RPMI8226 (cell line): ENCODE results near the gene PTPRG.

Experiments used
- DNase-seq: peaks from one replicate; pipeline ENCODE4 v3.0.0-alpha.2; 2015

PTPRG gene

GRCh38 chr3:61663356-61664104 is 102.2 kb downstream of the PTPRG start:
- no peak for DNase-seq

GRCh38 chr3:61664105-61664482 is 102.7 kb downstream of the PTPRG start:
- DNase-seq = no peak

- no peak for DNase-seq
Observed at GRCh38 chr3:61665121-61665520, 103.8 kb downstream of the PTPRG start.

GRCh38 chr3:61665987-61666386 is 104.6 kb downstream of the PTPRG start:
- DNase-seq = no peak

GRCh38 chr3:61666615-61667330 is 105.4 kb downstream of the PTPRG start:
- DNase-seq = no peak

- DNase-seq = no peak
Observed at GRCh38 chr3:61667383-61667782, 106.0 kb downstream of the PTPRG start.

GRCh38 chr3:61667814-61668213 is 106.4 kb downstream of the PTPRG start:
- no peak for DNase-seq

GRCh38 chr3:61668317-61668864 is 107.0 kb downstream of the PTPRG start:
- DNase-seq = peak; percentile 27

- no peak for DNase-seq
Observed at GRCh38 chr3:61669203-61669602, 107.8 kb downstream of the PTPRG start.

GRCh38 chr3:61669668-61670299 is 108.4 kb downstream of the PTPRG start:
- peak; percentile 88 for DNase-seq

- no peak for DNase-seq
Observed at GRCh38 chr3:61673651-61674050, 112.3 kb downstream of the PTPRG start.

GRCh38 chr3:61674596-61674995 is 113.2 kb downstream of the PTPRG start:
- no peak for DNase-seq

GRCh38 chr3:61679026-61679425 is 117.7 kb downstream of the PTPRG start:
- DNase-seq = no peak

- no peak for DNase-seq
Observed at GRCh38 chr3:61680617-61681016, 119.2 kb downstream of the PTPRG start.

GRCh38 chr3:61681636-61682035 is 120.3 kb downstream of the PTPRG start:
- no peak for DNase-seq

GRCh38 chr3:61682671-61683548 is 121.5 kb downstream of the PTPRG start:
- DNase-seq = no peak

- no peak for DNase-seq
Observed at GRCh38 chr3:61683549-61684236, 122.3 kb downstream of the PTPRG start.

- DNase-seq = no peak
Observed at GRCh38 chr3:61684386-61684785, 123.0 kb downstream of the PTPRG start.

GRCh38 chr3:61685755-61686154 is 124.4 kb downstream of the PTPRG start:
- no peak for DNase-seq

GRCh38 chr3:61686228-61686648 is 124.9 kb downstream of the PTPRG start:
- no peak for DNase-seq

GRCh38 chr3:61687206-61687605 is 125.8 kb downstream of the PTPRG start:
- no peak for DNase-seq
